ENCODE data around the gene DRGX.

Gene DRGX

GRCh38 chr10:49382226-49382625, 13.7 kb downstream of the DRGX start:
- DNase-seq (ENCODE audit: low spot score) = no peak

GRCh38 chr10:49381111-49381900, 14.6 kb downstream of the DRGX start:
- no peak for DNase-seq (ENCODE audit: low spot score)

DNA sequence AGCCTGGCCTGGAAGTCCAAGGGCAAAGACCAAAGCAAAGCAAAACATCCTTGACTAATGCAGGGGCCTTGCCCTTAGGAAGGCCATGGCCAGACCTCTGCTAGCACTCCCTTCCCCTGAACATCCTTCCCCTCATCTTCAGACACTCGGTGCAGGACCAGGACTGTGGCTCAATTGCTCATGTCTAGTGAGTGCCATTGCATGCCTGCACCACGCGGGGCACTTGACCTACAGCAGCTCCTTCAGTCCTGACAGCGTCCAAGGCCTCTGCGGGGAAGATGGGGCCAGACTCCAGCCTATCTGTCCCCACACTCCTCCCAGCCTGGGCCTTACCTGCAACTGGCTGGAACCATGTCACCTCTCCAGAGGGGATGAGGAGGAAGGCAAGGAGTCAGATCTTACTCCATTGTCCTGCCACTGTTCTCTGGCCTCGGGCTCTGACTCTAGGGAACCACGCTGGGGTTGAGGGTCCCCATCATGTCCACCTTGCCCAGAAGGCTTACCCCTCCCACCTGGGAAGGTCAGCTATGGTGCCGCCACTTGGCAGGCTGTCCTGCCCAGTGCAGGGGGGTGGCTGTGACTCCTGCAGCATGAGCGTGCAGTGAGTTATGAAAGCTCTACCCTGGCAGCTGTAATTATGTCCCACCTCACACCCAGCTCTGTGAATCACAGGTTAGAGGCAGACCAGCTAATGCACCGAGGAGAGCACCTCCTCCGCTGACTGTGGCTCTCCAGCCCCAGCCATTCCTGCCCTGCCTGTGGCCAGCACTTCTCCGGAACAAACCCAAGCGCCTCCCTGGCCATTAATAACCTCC, 16.1 kb downstream of the DRGX start:
- DNase-seq (ENCODE audit: low spot score) = peak; percentile 3

- DNase-seq (ENCODE audit: low spot score) = no peak
Observed at GRCh38 chr10:49377256-49377655, 18.6 kb downstream of the DRGX start.

DNA sequence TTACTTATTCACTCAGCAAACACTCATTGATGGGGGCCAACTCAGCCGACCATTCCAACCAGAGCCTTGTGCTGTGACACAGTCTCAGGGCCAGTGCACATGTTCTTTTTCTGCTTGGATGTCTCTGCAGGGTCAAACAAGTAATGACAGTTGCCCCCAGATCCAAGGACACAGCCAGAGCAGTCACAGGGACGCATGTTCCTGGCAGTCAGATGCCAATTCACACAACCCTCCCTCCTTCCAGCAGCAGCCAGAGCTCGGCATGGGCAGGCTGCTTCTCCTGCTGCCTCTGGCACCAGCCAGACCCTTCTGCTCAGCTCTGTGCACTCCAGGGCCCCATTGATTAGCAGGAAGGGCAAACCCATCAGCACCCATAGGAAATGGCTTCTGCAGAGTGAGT, 20.3 kb downstream of the DRGX start:
- DNase-seq (ENCODE audit: low spot score) = no peak

DNA sequence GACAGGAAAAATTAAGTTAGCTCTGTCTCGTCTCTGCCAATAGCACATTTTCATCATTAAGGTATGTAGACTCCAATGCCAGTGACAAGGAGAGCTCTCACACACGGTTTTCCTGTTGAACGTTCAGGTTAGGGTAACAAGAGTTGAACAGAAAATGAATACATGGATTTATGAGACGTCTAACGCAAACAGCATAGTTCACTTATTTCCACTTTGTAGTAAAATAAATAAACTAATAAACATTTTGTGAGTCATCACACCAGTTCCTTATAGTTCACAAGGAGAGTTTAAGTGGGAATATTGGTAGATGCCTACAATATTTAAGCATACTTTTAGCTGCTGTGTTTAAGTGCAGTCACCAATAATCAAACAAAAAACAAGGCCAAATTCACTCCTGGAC, 21.1 kb downstream of the DRGX start:
- no peak for DNase-seq (ENCODE audit: low spot score)

GRCh38 chr10:49373361-49373760, 22.5 kb downstream of the DRGX start:
- no peak for DNase-seq (ENCODE audit: low spot score)

DNA sequence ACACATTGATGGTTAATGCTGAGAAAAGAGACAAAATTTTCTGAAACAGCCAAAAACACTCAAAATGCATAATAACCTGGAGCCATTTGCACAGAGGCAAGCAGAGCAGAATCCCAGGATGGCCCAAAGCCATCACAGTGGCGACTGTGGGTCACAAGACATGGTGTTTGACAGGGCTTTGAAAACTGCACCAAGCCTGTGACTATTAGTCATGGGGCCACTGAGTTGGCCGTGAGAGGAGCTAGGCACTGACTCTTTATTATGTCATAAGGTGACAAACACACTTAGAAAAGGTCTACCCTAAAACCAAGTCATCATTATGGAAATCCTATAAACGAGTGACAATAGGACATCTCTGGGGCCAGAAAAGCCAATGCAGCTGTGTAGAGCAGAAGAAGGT, 23.9 kb downstream of the DRGX start:
- DNase-seq (ENCODE audit: low spot score) = peak; percentile 50

DNA sequence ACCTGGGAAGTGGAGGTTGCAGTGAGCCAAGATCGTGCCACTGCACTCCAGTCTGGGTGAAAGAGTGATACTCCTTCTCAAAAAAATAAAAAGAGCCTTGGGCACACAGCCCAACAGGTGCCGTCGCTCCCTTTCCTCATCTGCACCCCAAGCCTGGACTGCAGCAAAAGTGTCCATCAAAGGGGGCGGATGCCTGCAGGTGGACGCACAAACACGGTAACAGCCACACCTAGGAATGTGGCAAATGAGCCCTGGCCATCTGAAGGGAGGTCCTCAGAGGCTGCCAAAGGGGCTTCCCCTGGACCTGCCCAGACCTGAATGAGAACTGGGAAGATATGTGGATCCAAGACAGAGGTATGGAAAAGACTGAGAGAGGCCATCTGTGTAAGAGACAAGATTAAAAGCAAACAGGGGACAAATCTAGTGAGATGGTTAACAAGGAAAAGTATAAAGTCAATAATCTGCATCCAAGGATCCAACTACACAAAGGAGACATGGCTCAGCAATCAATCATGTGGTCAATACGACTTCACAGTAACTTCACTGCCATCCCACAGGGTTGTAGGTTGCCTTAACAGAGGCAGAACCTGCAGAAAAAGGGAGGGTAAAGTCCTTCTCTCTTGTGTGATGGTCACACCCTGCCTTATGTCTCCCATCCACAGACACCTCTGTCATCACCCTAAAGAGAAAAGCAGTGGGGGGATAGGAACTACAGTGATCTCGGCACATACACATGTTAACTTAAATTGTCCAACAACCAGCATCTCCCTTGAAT, 25.4 kb downstream of the DRGX start:
- DNase-seq (ENCODE audit: low spot score) = no peak

- no peak for DNase-seq (ENCODE audit: low spot score)
Observed at GRCh38 chr10:49369216-49370162, 26.4 kb downstream of the DRGX start.

- no peak for DNase-seq (ENCODE audit: low spot score)
Observed at GRCh38 chr10:49368256-49368655, 27.6 kb downstream of the DRGX start.

DNA sequence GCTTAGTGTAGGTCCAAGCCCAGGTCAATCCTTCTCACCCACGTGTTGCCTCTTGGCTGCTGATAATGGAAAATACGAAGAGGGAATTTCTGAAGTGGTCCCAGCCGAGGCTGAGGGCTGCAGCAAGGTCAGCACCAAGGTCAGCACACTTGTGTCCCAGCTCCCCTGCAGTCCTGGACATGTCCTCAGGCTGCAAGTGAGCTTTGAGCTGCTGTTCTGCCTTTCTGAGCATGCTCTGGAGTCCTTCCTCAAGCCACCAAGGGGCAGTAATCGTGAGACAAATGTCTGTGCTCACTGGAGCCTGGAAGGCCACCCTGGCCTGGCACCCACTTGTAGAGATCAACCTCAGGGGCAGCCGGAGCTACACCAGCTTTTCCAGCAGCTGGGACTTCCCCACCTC, 28.3 kb downstream of the DRGX start:
- DNase-seq (ENCODE audit: low spot score) = peak; percentile 15

DNA sequence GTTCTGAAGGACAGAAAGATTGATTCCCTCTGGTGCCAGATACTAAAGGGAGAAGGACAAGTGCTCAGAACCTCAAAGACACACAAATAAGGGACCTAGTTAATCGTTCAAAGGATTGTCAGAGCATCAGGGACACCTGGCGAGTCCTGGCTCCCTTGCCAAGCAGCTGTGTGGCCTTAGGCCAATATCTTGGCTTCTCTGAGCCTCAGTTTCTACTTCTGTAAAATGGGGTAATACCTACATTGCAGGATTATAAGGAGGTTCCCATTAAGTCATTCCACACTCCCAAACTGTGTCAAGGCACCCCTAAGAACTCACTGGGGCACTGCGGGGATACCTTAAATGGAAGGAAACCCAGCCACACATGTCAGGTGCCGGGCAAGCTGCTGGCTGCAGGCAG, 29.4 kb downstream of the DRGX start:
- DNase-seq (ENCODE audit: low spot score) = no peak

DNA sequence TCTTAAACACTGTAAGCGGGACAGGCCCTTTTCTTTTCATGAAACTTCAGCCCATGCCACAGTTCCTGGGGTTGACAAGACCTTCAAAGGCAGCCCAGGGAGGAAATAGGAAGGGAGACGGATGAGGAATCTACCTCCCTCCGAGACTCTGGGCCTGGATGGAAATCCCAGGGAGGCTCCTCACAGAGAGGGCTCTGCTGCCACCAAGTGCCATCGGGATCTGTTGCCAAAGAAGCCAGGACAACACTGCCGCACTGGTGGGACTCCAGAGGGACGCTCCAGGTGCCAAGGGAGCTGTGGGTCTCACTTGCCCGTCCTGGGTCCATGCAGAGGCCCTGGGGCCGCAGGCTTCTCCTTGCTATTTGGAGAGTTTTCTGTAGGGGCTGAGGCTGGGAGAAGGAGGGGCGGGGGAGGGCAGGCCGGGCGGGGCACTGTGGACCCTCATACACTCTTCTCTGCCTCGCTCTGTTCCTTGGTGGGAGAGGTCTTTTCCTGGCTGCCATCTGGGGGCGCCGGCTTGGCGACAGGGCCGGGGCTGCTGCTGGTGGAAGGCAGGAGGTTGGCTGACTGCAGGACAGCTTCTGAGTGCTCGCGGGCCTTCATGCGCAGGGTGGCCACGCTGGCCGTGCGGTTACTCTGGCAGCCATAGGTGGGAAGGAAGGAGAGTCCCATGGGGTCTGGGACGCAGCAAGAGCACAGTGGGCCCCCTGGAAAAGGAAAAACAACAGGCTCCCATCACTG, 30.0 kb downstream of the DRGX start:
- DNase-seq (ENCODE audit: low spot score) = no peak

GRCh38 chr10:49365275-49365674, 30.6 kb downstream of the DRGX start:
- no peak for DNase-seq (ENCODE audit: low spot score)

DNA sequence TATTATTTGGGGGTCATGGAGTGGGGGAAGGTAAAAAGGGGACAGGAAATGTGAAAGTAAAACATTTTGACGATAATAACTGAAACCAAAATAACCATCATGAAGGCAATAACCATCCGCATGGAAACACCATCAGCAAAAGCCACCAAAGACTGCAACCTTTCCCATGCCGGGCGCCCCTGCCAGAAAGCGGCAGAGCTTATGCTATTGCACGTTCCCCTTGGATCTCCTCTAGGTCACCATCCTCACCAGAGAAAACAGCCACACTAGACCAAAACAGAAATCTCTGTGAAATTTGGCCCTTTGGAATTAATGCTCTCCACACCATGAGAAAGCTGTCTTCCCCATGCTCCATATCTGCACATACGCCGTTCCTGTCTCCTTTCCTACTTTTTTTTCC, 31.1 kb downstream of the DRGX start:
- DNase-seq (ENCODE audit: low spot score) = no peak

DNA sequence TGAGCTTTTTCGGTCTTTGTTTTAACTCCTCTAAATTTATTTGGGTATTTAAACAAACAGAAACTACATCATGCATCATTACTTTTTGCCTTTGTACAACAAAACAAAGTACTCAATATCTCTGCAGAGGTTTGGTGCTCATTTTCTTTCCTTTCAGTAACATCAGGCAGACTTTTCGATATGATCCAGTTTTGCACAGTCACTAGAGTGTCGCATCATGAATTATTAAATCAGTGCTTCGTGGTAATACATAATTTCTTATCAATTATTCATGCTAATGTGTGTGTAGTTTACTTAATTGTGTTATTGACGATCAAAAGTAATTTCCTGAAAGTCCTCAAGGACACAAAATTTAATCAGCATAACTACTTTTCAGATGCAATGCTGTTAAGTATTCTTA, 31.8 kb downstream of the DRGX start:
- DNase-seq (ENCODE audit: low spot score) = no peak

- no peak for DNase-seq (ENCODE audit: low spot score)
Observed at GRCh38 chr10:49363309-49364031, 32.4 kb downstream of the DRGX start.

GRCh38 chr10:49362596-49363260, 33.2 kb downstream of the DRGX start:
- DNase-seq (ENCODE audit: low spot score) = no peak

Measured in RKO (cell line).